HG03432 (cell line): ENCODE measurements around the gene VRK3.

Experiments
- ATAC-seq: cut with Tn5 transposase; IDR thresholded peaks from one replicate; pipeline ENCODE4 v1.9.1; 2021; ENCODE audit warnings: mild to moderate bottlenecking, moderate library complexity; ENCODE audit not compliant: unreplicated experiment

The VRK3 gene

DNA sequence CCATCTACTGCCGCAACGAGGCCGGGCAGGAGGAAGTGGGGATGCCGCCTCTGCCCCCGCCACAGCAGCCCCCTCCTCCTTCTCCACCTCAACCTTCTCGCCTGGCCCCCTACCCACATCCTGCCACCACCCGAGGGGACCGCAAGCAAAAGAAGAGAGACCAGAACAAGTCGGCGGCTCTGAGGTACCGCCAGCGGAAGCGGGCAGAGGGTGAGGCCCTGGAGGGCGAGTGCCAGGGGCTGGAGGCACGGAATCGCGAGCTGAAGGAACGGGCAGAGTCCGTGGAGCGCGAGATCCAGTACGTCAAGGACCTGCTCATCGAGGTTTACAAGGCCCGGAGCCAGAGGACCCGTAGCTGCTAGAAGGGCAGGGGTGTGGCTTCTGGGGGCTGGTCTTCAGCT, 92.4 kb downstream of the VRK3 start:
- no peak for ATAC-seq

DNA sequence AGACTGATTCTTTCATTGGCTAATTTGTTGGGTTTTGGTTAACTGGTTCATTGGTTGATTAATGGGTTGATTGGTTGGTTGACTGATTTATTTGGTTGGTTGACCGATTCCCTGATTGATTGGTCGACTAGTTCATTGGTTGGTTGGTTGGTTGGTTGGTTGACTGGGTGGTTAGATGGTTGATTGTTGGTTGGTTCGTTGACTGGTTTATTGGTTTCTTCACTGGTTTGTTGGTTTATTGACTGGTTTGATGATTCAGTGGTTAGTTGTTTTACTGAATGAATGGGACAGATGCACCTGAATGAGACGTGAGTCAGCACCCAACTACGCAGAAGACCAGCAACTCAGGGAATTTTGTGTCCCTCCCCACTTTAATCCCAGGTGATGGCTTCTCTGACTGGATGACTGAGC, 93.1 kb downstream of the VRK3 start:
- no peak for ATAC-seq

DNA sequence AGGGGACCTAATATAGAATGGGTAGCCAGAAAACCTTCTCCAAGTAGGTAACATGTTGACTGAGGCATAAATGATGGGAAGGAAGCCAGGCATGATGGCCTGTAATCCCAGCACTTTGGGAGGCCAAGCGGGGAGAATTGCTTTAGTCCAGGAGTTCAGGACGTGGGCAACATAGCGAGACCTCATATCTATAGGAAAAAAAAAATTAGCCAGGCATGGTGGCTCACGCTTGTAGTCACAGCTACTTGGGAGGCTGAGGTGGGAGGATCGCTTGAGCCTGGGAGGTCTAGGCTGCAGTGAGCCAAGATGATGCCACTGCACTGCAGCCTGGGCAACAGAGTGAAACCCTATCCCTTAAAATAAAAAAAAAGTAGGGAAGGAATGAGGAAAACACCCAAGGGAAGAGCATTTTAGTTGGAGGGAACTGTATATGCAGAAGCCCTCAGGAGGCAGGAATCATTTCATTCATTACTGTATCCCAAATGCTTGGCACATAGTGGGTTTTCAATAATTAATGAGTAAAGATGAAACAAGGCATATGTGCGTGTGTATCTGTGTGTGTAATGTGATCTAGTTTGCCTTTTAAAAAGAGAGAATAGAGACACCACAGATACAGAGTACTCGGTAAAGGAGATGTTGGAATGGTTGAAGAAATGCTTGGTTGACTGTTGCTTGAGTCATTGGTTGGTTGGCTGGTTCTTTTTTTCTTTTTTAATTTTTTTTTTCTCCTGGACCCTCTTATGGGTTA, 93.7 kb downstream of the VRK3 start:
- no peak for ATAC-seq

DNA sequence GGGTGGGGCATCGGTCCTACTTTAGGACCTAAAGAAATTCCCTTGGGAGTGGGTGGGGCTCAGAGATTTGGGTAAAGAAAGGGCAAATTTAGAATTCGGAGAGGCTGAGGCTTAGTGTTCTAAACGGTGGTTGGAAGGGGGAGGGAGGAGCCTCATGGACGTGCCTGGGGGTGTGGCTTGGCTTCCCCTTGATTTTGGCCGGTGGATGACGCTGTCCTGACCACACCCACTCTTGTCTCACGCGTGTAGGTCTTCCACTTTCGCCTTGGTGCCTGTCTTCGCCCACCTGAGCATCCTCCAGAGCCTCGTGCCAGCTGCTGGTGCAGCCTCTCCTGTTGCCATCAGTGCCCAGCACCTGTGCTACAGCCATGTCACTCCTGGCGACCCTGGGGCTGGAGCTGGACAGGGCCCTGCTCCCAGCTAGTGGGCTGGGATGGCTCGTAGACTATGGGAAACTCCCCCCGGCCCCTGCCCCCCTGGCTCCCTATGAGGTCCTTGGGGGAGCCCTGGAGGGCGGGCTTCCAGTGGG, 94.6 kb downstream of the VRK3 start:
- no peak for ATAC-seq

DNA sequence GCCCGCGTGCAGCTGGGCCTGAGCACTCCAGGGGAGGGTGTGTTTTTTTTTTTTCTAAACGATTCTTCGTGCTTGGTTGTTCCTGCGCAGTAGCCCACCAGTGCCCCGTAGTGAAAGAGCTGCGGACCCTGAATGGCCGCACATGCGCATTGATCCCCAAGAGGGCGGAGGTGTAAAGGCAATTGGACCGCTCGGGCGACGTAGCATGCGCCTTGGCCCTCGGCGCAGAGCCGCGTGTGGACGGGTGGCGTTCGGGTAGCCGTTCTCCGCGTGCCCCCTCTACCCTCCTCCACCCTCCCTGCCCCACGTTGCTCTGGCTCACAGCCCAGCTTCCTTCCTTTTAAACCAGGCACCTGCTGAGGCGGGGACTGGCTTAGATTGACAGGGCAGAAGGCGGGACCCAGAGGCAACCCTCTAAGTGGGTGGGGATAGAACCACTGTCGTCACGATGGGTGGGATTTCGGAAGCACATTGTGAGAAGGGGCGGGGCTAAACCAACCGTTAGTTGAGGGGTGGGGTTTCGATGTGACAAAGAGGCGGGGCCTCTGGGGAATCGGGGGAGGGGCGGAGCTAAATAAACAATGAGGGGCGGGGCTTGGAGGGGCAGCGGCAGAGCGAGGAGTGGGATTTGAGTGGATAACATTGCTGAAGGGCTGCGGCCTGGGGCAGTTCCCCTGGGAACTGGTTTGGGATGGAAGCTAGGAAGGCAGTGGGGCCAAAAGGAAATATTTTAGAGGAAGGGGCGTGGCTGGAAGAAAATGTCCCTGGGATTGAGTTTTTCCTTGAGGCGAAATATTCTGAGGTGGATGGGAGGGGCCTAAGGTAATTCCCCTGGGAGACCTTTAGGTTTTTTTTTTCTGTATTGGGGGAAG, 95.3 kb downstream of the VRK3 start:
- ATAC-seq: peak; percentile 65

DNA sequence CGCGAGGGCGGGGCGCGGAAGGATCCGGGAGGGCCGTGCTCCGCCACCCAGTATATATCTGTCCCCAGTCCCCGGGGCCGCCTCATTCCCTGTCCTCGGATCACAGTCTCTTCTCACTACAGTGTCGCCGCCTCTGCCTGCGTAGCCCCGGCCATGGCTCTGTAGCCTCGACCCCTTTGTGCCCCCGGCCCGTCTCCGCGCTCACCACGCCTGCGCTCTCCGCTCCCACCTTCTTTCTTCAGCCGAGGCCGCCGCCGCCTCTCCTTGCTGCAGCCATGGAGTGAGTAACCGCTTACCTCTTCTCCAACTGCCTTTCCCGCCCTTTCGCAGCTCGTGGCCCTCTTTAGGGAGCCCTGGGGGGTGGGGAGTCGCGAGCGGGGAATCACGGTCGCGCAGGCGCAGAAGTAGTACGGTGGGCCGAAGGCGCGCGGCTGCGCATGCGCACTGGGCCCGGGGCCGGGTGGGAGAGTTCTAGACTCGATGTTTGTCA, 96.0 kb downstream of the VRK3 start, which contains the start of the genes ATF5 and NUP62:
Gene ATF5 (plus strand): TSS at position 85 of the 490 bp plus-strand sequence. CDS start 1,646 bp downstream, outside the sequence.
Gene NUP62 (minus strand): TSS at position 384 of the 490 bp plus-strand sequence. CDS start 19,697 bp downstream, outside the sequence.
- ATAC-seq: peak; percentile 61

DNA sequence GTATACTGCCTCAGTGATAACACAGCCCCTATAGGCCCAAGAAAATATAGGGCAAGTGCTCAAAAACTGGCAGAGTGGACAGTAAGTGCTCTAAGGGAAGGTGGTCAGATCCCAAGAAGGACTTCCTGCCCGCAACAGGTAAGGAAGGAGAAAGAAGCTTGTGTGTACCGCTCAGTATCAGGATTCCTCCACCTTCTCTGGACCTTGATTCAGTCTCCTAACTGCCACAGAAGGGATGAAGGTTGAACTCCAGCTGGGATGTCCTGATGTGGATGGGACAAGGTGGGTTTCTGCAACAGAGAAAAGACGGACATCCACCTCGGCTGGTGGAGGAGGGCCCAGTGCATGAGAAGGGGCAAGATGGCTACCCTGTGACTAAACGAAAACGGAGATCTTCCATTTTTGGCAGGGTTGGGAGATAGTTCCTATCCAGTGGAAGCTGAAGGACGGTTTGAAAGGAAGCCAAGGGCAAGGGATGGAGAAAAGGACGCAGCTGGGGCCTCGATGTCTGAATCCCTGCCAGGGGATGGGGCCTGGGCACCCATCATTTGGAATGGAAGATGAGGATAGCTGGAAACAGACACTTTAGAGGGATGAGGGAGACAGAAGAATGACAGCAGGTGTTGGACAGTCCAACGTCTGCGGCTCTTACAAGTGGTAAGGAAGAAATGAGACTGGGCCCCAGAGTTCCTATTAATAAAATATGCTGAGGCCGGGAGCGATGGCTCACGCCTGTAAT, 97.5 kb downstream of the VRK3 start:
- no peak for ATAC-seq

DNA sequence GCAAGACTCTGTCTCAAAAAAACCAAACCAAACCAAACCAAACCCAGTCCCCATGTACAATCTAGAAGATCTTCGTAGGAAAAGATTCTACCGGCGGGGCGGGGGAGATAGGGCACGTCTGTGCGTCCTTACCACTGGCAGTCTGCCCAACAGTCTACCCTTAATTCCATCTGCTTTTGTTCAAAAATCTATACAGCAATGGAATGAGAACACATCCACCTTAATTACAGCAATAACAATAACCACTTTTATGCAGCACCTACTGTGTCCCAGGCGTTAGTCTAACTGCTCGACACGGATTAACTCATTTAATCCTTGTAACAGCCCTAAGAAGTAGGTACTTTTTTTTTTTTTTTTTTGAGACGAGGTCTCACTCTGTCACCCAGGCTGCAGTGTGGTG, 98.7 kb downstream of the VRK3 start:
- no peak for ATAC-seq
